Esophagus muscularis mucosa (tissue), 4 donors: ENCODE results near the gene EXOC1. TPM values are rescaled to one million over a fixed set of nuclear protein-coding genes. Genes with fewer than 3 reads are reported as not detected.
"Not testable (repeated sequence)": the region's sequence is repeated elsewhere in the genome, so short reads cannot be mapped to it uniquely, and the experiment has no call there.

Experiments used
- DNase-seq: peaks from one replicate; pipeline ENCODE4 v3.0.0-alpha.2; 2017; ENCODE audit errors: extremely low spot score
- H3K27ac ChIP-seq, 4 donors: fragments of 200-600 bp; sonication (generic); replicated peaks in 1 of 4; 1 replicate in 3 of 4; 2 replicates in 1 of 4; pipeline ENCODE4 v1.5.1; 2016 to 2019; ENCODE audit warnings: mild to moderate bottlenecking in 1 of 4
- H3K27me3 ChIP-seq, 4 donors: fragments of 200-600 bp; sonication (generic); one replicate each; pipeline versions ENCODE4 v1.5.1 to v1.6.0; 2016 to 2019
- H3K36me3 ChIP-seq, 4 donors: fragments of 200-600 bp; sonication (generic); one replicate each; pipeline ENCODE4 v1.5.1; 2016 to 2019
- H3K4me1 ChIP-seq, 4 donors: fragments of 200-600 bp; sonication (generic); one replicate each; pipeline ENCODE4 v1.5.1; 2016 to 2019
- H3K4me3 ChIP-seq, 4 donors: fragments of 200-600 bp; sonication (generic); 1 replicate in 2 of 4; 2 replicates in 2 of 4; pipeline ENCODE4 v1.5.1; 2016 to 2019; ENCODE audit warnings: mild to moderate bottlenecking in 4 of 4, moderate library complexity in 1 of 4
- H3K9me3 ChIP-seq, 4 donors: fragments of 200-600 bp; sonication (generic); 1 replicate in 3 of 4; 2 replicates in 1 of 4; pipeline ENCODE4 v1.5.1; 2016 to 2019
- CTCF ChIP-seq, 3 experiments: fragments of 200-600 bp in 2 of 3; fragments of 450-650 bp in 1 of 3; sonication (generic) in 2 of 3; IDR thresholded peaks; one replicate each; pipeline ENCODE4 v1.5.1; 2017 to 2019; ENCODE audit warnings: antibody characterized with exemption in 3 of 3, mild to moderate bottlenecking in 2 of 3, moderate library complexity in 1 of 3
- EP300 ChIP-seq: sonication (generic); formaldehyde crosslinking; IDR thresholded peaks from one replicate; pipeline ENCODE4 v1.6.1; 2017; ENCODE audit warnings: antibody characterized with exemption
- POLR2A ChIP-seq: fragments of 450-650 bp; IDR thresholded peaks from one replicate; pipeline ENCODE4 v1.6.1; 2017; ENCODE audit warnings: antibody characterized with exemption, moderate library complexity, mild to moderate bottlenecking, low read depth
- POLR2AphosphoS5 ChIP-seq, 2 donors: sonication (generic); formaldehyde crosslinking; IDR thresholded peaks; one replicate each; pipeline ENCODE4 v1.6.1; 2017; ENCODE audit warnings: antibody characterized with exemption in 2 of 2
- WGBS: methylation state at CpG from one replicate; pipeline ENCODE4 v1.1.5; 2018; 5-methylcytosine and 5-hydroxymethylcytosine counted together
- intact Hi-C: fragments of 100-400 bp; cut with DNase I; formaldehyde crosslinking; loops from one replicate; pipeline ENCODE4 v1.15.1; 2023
- total RNA-seq, 4 donors: library from RNA; depleted of rRNA; stranded (reverse); fragments of >200 nt; gene quantifications; one replicate each; pipeline versions ENCODE4 v1.1.0 to v1.2.1, GENCODE V29; 2016

EXOC1 gene
- total RNA-seq, 4 donors from 2014 or later: 22.0 to 33.6 (median 23.6) TPM

GRCh38 chr4:55933611-55934010, 80.2 kb downstream of the EXOC1 start:
- Histone ChIP-seq H3K27me3 (peaks cover 0 to 4% (median 0%) of the 10 kb centered on the region in 4 donors), H3K4me3 (no peak overlapping the region), H3K4me1 (no peaks in the 10 kb centered on the region), H3K9me3 (peaks cover 0 to 16% (median 7%) of the 10 kb centered on the region in 4 donors), H3K36me3 (peaks cover 0 to 19% (median 2%) of the 10 kb centered on the region in 4 donors), H3K27ac (no peak overlapping the region)
- TF ChIP-seq POLR2AphosphoS5 (IDR thresholded peaks at IDR 0.05): no peak
- TF ChIP-seq CTCF (IDR thresholded peaks at IDR 0.05): no peak
- TF ChIP-seq EP300: no peak
- no peak for TF ChIP-seq POLR2A
- no peak for DNase-seq
- 79% methylated on average over 2 of the region's 2 CpGs for WGBS
- intact Hi-C loops: no loop called here

GRCh38 chr4:55935907-55936306, 82.5 kb downstream of the EXOC1 start:
- H3K27ac ChIP-seq, DNase-seq, H3K4me3 ChIP-seq, H3K4me1 ChIP-seq, H3K27me3 ChIP-seq, intact Hi-C loops: not testable (repeated sequence)
- Histone ChIP-seq H3K9me3 (peaks cover 0 to 16% (median 5%) of the 10 kb centered on the region in 4 donors), H3K36me3 (peaks cover 0 to 31% (median 3%) of the 10 kb centered on the region in 4 donors)
- WGBS: 93% methylated on average over 6 of the region's 6 CpGs

GRCh38 chr4:55938481-55938880, 85.0 kb downstream of the EXOC1 start:
- H3K4me1 ChIP-seq: no peaks in the 10 kb centered on the region
- intact Hi-C loops: no loop called here
- no peak overlapping the region for H3K4me3 ChIP-seq
- H3K9me3 ChIP-seq: peaks cover 0 to 16% (median 5%) of the 10 kb centered on the region in 4 donors
- no peak for DNase-seq
- peaks cover 0 to 31% (median 3%) of the 10 kb centered on the region in 4 donors for H3K36me3 ChIP-seq
- H3K27ac ChIP-seq: no peak overlapping the region
- TF ChIP-seq POLR2AphosphoS5 (IDR thresholded peaks at IDR 0.05) (no peak), CTCF (IDR thresholded peaks at IDR 0.05) (no peak), EP300 (no peak), POLR2A (no peak)
- WGBS: 96% methylated on average over 1 of the region's 1 CpG
- peaks cover 0 to 4% (median 0%) of the 10 kb centered on the region in 4 donors for H3K27me3 ChIP-seq

- Histone ChIP-seq H3K4me1 (no peaks in the 10 kb centered on the region), H3K36me3 (peaks cover 0 to 34% (median 3%) of the 10 kb centered on the region in 4 donors), H3K9me3 (peaks cover 0 to 16% (median 5%) of the 10 kb centered on the region in 4 donors), H3K27ac (no peak overlapping the region), H3K27me3 (peaks cover 0 to 4% (median 0%) of the 10 kb centered on the region in 4 donors), H3K4me3 (no peak overlapping the region)
- TF ChIP-seq POLR2AphosphoS5 (IDR thresholded peaks at IDR 0.05): no peak
- no peak for TF ChIP-seq POLR2A
- no peak for TF ChIP-seq EP300
- TF ChIP-seq CTCF (IDR thresholded peaks at IDR 0.05): no peak
- 92% methylated on average over 1 of the region's 2 CpGs for WGBS
- DNase-seq: no peak
- intact Hi-C loops: no loop called here
Observed at GRCh38 chr4:55939421-55939820, 86.0 kb downstream of the EXOC1 start.

- no peak for DNase-seq
- Histone ChIP-seq H3K27ac (no peak overlapping the region), H3K36me3 (peaks cover 0 to 33% (median 3%) of the 10 kb centered on the region in 4 donors), H3K4me1 (no peaks in the 10 kb centered on the region), H3K27me3 (peaks cover 0 to 4% (median 0%) of the 10 kb centered on the region in 4 donors), H3K9me3 (peaks cover 0 to 16% (median 4%) of the 10 kb centered on the region in 4 donors), H3K4me3 (no peak overlapping the region)
- TF ChIP-seq CTCF (IDR thresholded peaks at IDR 0.05): no peak
- 98% methylated on average over 3 of the region's 3 CpGs for WGBS
- intact Hi-C loops: no loop called here
Observed at GRCh38 chr4:55941881-55942396, 88.5 kb downstream of the EXOC1 start.
